Astrocyte of the cerebellum (primary cell): ENCODE data around the gene PEPD.

ENCODE experiments used
- DNase-seq: peaks from one replicate; pipeline ENCODE4 v3.0.0-alpha.2; 2011; ENCODE audit warnings: low read depth
- H3K4me3 ChIP-seq: 2 replicates; pipeline ENCODE4 v1.5.1; 2011; ENCODE audit warnings: mild to moderate bottlenecking, low read depth, low read length, moderate library complexity
- in situ Hi-C: cut with HindIII; loops from 2 replicates; pipeline ENCODE4 v1.10.0; 2017; ENCODE audit warnings: low sequenced_read_pairs
- TF ChIP-seq, protein P1 (sequence below): IDR thresholded peaks from 2 replicates; pipeline ENCODE4 v1.5.1; 2012; ENCODE audit warnings: low read length, low read depth, moderate library complexity, mild to moderate bottlenecking; ENCODE audit errors: missing control alignments

The PEPD gene

DNA sequence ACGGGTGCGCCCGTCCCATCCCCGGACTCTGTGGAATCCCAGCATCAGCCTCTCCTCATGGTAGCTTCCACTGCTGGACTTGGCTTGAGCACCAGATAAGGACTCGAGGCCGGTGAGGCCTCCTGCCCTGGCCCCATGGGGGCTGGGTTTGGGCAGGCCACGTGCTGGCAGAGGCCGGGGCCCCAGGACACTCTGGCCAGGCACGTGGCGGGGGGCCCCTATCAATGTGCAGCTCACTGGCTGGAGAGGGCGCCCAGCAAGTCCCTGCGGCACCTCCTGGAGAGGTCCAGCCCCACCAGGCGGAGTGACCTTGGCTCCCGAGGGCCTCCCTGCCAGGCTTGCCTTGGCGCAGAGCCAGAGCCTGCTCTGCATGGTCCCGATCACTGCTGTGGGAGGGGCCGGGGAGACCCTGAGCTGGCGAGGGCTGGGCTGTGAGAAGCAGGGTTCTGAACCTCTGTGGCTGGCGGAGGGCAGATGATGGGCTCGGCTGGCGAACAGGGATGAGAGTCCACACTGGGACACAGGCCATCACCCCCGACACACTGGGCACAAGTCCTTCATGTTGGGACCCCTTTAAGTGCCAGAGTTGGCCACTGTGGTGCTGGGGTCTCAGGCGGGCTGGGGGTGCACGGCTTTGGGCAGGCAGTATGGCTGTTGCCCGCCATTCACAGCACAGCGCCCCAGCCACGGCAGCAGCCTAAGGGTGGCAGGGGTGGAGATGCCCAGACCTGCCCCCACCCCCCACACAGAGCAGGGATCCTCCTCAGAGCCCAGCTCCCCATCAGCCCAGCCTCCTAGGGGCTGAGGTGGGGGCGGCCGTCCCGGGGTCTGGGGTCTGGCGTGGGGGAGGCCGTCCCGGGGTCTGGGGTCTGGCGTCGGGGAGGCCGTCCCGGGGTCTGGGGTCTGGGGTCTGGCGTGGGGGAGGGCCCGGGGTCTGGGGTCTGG is 129.0 kb downstream of the PEPD start:
- TF ChIP-seq, protein P1, sequence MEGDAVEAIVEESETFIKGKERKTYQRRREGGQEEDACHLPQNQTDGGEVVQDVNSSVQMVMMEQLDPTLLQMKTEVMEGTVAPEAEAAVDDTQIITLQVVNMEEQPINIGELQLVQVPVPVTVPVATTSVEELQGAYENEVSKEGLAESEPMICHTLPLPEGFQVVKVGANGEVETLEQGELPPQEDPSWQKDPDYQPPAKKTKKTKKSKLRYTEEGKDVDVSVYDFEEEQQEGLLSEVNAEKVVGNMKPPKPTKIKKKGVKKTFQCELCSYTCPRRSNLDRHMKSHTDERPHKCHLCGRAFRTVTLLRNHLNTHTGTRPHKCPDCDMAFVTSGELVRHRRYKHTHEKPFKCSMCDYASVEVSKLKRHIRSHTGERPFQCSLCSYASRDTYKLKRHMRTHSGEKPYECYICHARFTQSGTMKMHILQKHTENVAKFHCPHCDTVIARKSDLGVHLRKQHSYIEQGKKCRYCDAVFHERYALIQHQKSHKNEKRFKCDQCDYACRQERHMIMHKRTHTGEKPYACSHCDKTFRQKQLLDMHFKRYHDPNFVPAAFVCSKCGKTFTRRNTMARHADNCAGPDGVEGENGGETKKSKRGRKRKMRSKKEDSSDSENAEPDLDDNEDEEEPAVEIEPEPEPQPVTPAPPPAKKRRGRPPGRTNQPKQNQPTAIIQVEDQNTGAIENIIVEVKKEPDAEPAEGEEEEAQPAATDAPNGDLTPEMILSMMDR: no peak
- DNase-seq: no peak
- H3K4me3 ChIP-seq: no peak overlapping the region
- in situ Hi-C loops: no loop called here

DNA sequence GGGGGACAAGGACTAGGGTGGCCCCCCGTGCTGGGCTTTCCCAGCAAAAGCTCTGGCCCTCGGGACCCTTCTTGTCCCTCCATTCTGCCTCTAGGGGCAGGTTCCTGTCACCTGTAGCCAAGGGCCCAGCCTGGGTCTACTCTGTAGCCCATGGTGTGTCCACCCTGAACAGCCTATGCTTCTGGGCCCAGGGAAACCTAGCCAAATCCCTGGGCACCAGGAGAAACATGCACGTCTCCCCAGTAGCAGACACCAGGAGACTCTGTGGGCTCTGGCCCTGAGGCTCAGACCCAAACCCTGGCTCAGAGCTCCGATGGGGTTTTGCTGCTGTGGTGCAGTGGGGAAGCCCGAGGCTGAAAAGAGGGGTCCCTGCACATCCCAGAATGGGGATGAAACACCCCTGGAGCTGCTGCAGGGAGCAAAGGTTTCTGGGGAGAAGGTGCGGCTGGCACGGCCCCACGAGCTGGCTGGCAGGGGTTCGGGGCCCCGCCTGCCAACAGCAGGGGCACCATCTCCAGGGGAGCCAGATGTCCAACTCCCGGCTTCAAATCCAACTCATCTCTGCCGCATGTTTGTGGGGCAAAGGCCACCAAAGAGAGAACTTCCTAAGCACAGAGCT is 129.9 kb downstream of the PEPD start:
- DNase-seq: no peak
- TF ChIP-seq, protein P1: no peak
- no peak overlapping the region for H3K4me3 ChIP-seq
- in situ Hi-C loops: no loop called here

DNA sequence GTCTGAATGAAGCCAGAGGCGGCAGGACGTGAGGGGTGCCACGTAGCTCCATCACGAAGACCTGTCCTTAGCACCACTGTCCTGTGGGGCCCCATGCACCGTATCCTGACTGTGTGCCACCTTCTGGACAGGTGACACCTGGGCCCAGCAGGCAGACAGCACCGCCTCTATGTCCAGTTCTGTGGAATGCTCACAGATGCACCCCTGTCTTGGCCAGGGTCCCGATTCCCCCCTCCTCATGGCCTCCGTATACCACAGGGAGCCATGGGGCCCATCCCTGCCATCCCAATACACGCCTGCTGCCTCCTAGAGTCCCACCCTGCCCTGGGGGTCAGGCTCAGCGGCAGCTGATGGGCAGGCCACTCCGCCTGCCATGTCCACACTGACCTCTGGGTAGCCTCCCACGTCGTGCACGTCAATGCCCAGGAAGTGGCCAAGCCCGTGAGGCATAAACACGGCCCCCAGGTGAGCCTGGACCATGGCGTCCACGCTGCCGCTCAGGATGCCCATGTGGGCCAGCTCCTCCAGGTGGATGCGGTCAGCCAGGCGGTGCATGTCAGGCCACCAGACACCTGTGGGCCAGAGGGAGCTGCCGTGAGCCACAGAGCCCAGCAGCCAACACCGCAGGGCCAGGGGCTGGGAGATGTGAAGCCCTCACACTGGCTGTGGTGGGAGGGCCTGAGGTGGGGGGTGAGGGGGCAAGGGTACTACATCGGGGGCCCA is 130.5 kb downstream of the PEPD start:
- H3K4me3 ChIP-seq: no peak overlapping the region
- DNase-seq: no peak
- TF ChIP-seq, protein P1: no peak
- in situ Hi-C loops: no loop called here

DNA sequence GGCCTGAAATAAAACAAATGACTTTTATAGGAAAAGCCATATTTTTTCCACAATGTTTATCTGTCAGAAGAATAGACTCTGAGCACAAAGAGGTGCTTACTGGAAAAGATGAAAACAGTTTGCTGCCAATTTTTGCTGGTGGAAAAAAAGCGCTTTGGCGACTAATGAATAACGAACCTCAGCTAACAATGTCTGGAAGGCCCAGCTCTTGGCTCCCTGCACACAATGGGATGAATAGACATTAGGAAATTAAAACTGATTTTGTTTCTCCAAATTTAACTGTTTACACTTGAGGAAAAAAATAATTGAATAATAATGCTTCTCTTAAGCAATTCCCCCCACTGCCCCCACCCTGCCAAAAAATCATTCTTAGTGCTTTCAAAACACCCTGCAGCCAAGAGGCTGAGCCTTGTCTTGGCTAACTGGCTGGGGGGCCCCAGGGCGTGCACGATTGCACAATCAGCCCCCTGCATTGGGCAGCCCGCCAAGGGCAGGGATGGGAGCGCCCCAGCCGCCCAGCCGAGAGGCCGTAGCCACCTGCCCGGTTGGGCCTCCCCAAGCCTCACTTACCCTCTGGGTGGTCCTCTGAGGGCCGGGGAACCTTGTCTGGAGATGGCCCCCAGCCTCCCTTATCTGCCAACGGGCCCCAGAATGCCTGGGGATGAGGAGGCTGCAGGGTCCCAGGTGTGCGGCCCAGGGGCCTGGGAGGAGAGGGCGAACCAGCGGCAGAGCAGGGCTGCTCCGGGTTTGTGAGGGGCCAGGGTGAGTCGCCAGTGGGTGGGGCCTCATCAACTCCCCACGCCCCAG is 131.3 kb downstream of the PEPD start:
- TF ChIP-seq, protein P1: no peak
- H3K4me3 ChIP-seq: no peak overlapping the region
- peak; percentile 56 for DNase-seq
- in situ Hi-C loops: no loop called here

DNA sequence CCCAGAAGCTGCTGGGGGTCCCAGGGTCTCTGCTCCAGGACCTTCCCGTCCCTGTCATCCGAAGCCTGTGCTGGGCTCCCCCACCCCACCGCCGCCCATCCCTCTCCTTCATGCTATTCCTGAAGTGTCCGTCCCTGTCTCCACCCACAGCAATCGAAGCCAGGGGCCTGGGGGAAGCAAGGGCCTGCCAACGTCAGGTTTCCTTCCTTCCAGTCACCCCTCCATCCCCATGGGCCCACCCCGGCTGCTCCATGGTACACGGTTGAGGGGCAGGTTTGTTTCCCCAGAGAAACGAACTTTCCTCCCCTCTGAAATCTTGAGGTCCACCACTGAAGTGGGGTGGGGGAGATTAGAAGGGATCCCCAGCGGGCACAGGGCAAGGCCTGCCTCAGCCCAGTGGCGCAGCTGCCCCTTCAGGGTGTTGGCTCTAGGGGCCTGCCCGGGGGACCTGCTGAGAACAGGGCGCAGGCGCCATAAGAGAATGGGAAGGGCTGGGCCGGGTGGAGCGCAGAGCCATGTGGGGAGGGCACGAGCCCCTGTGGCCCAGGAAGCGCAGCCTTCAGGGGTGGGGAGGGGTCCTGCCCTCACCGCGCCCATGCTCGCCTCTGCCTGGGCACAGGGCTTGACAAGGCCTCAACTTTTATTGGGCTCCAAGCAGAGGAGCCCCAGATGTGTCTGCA is 132.0 kb downstream of the PEPD start:
- in situ Hi-C loops: no loop called here
- no peak for DNase-seq
- TF ChIP-seq, protein P1: no peak
- H3K4me3 ChIP-seq: no peak overlapping the region
